Middle frontal gyrus (tissue), 1 donor: ENCODE measurements around the gene RALGAPA2.

Source experiments
- DNase-seq: peaks from one replicate; pipeline ENCODE4 v3.0.0-alpha.2; 2015; ENCODE audit warnings: low spot score; ENCODE audit errors: extremely low spot score

The RALGAPA2 gene

DNA sequence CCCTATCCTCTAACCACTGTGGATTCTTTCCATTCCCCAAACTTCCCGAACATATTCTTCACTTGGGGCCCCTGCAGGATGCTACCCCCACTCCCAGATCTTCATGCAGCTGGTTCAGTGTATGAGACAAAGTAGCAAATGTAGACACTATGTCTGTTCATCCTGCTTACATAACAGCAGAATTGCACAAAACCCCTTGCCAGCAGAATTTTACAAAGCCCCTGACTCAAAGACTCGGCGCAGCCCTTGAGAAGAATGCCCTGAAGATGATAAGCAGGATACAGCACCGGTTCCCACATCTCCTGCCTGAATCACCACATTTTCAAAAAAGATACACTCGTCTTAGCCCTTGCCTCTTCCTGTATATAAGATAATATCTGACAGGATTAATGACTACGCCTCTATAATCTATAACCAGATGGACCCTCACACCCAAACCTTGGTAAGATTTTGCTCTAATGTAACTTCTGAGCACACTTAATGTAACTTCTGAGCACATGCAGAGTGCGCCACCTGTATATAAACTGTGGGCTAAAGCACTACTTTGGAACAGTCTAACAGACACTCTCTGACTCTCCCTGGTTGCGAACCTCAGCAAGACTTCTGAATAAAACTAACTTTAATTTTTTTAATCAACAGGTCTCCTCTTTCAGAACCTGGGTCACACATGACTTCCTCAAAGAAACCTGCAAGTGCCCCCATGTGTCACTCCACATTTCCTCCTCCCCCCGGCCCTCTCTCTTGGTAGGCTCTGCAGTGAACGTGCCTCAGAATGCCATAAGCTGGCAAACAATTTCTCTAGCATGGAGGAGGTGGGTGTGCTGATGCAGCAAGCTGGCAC is 28.7 kb downstream of the RALGAPA2 start:
- no peak for DNase-seq

DNA sequence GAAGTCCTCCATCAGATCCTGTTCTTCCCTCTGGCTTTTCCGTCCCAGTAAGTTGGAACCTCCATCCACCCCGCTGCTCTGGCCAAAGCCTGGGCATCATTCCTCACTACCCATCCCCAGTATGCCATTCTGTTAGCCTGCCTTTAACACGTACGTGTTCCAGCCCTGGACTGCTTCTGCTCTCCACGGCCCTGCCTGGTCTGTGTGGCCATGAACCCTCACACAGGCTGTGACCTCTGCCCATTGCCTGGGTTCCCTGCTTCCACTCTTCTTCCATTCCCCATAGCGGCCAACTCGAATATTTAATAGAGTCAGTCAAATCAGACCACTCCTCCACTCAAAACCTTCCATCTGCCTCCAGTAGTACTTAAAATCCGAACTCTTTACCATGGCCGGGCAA is 29.4 kb downstream of the RALGAPA2 start:
- no peak for DNase-seq

DNA sequence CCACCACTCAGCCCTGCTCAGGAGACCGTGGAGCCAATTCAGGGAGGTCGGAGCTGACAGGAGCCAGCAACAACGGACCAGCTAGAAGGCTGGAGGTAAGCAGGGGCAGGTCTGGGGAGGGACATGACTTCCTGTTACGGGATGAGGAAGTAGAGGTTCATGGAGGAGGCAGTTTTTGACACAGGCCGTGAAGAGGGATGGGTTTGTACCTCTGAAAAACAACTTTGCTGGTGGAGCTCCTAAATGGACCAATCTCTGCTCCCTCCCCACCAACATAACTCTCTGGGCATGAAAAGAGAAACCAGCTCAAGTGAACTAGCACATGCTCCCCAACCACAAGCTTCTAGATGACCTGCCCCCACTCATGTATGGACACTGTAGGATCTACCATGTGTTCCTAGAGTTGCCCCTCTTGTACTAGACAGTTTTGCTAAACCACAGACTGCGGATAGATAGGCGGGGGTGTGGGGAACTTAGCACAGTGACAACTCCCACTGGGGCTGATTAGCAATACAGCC is 31.4 kb downstream of the RALGAPA2 start:
- no peak for DNase-seq

DNA sequence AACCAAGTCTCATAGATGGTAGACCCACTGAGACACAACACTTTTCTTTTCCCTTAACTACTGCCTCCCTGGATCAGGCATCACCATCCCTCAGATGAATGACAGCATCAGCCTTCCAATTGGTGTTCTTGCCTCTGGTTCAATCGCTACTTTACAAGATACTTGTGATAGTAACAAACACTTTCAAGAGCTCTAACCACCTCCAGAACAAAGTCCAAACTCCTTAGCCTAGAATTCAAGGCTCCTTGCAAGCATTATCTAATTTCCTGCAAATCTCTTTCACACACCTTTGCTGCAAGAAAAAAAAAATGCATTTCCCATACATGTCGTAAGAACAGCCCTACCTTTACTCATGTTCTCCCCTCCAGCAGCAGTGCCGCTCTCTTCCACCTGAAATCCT is 33.1 kb downstream of the RALGAPA2 start:
- DNase-seq, result no peak

DNA sequence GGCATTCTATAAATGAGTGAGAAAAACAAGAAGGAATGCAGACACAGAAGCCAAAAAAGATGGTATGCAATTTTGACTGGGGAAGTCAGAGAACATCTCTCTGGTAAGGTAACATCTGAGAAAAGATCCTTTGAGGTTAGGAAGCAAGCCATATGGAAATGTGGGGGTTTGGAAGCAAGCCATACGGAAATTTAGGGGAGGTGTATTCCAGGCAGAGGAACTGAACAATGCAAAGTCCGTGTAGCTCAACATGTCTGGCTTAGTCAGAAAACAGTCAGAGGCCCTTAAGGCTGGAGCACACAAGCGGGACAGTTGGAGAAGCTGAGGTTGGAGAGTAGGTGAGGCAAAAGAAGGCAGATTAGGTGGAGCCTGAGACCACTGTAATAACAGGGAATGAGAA is 35.3 kb downstream of the RALGAPA2 start:
- DNase-seq, result no peak

DNA sequence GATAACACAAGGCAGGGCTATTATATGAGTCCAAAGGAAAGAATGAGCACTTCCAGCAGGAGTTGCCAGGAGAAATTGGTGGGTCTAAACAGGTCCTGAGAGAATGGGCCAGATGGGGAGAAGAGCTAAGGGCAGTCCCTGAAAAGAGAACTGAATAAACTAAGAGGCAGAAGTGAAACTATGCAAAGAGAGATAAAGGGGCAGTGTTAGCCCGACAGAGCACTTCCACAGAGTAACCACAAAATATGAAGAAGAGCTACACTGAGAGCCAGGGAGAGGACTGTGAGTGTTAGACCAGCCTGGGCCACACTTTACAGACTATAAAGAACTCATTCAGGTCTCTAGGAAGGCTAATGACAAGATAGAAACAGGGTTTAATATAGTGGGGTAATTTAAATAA is 43.8 kb downstream of the RALGAPA2 start:
- no peak for DNase-seq

DNA sequence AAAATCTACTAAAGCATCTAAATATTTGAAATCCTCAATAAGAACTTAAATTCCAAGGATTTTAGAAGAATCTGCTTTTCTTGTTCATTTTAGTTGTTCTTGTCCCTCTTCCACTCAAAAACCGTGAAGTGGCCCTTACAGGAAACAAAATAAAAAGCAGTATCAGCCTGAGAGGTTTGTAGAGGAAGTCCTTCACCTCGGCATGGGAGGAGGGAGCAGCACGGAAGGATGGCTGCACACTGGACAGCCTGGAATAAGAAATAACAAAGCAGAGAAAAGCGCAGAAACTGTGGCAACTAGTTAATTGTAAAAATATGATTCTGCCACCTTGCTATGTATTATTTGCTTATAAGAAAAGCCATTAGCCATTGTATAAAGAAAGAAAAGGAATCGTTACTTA is 46.1 kb downstream of the RALGAPA2 start:
- no peak for DNase-seq

DNA sequence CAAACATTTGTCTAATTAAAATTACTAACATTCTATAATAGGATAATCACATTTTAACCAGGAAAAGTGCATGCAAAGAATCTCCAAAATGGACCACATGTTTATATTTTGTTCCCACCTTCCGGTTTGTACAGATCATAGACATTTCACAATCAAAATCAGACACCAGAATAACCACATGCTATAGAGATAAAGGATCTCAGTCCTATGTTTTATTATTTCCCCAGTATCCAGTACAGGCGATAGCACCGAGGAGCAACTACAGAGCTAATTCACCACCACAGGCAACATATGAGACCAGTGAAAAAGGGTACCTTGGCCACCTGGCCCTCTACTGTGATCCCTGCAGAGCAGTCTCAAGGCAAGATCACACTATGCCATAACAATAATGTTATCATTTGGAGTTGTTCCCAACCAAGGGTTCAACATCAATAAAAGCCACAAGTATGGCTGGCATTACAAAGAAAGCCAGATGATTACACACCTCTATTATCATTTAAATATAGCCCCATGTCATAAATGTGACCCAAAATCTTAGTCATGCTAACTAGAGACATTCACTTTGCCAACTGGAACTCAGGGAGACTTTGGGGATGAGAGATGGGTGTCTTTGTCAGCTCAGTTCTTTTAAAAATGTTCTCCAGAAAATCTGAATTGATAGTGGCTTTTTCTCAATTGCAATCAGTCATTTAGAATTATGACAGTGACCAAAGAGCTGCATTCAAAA is 46.7 kb downstream of the RALGAPA2 start:
- DNase-seq, result no peak

DNA sequence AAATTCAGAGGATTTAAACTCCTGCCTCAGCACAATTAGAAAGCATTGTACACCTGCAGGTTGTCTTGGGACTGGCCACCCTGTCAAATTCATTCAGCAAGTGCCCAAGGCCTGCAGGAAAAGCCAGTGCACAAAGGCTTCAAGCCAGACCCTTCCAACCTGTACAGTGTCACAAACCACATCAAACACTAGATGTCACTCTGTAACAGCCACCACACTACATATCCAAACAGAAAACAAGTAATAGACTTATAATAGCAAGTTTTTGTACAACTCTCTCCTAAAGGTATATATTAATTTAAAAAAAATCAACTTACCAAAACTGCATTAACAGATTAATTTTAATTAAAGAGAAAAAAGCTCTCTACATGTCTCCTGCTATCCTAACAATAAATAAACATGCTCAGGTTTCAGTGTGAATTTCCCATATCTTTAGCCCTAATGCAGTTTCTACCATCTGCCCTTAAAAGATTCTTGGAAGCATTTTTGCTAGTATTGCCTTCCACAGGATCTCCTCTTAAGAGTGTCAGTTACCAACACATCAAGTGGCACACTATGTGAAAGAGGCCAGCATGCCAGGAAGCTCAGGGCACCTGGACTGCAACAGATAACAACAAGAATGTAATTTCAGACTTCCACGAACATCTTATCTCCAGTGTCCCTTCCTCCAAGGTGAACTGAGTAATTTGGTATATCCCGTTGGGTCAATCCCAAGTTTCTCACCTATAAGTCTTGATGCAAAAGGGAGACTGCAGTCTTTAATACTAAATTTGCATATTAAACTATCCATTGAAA is 47.5 kb downstream of the RALGAPA2 start:
- DNase-seq, result no peak

DNA sequence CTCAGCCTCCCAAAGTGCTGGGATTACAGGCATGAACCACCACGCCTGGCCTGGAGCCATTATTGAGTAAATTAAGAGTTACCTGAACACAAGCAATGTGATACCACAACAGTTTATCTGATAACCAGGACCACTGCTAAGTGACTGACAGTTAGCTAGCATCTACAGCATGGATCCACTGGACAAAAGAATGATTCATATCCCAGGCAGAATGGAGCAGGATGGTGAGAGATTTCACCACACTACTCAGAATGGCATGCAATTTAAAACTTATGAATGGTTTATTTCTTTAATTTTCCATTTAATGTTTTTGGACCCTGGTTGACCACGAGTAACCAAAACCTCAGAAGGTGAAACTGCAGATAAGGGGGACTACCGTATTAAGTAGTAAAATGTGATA is 48.6 kb downstream of the RALGAPA2 start:
- DNase-seq, result no peak

DNA sequence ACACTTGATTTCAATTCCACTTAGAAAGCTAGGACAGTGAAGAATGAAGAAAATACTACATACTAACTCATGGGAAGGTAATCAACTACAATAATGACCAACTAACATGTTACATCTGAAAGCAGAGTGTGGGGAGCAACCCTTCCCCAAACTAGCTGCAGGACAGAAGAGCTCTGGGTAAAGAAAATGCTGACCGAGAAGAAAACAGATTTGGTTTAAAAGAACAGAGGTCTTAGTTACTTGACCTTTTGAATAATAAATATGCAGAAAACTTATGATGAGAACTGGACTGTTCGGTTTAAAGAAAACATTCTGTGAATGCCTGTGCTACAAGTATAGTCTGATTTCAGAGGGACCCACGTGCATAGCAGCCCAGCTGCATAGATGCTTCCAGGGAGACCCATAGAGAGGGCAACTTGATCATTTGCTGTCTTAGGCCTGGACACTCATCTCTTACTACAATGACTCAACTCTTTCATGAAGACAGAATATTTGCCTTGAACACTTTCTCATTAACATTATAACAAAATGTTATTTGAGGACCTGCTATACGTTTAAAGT is 53.5 kb downstream of the RALGAPA2 start:
- DNase-seq, result no peak

DNA sequence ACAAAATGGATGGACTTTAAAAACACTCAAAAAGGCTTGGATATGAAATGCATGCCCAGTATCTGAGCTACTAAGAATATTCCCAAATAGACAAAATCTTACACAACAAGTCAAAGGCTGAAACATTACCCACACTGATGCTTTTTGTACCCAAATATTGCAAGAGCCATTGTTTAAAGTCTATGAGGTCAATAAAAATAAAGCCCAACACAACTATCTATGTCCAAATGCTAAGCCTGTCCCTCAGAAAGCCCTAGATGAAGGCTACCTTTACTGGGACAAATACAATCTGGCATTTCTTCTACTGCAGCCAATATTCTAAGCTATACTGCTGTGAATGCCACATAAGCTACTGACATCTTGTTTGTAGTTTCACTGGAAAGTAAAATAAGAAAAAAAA is 54.3 kb downstream of the RALGAPA2 start:
- DNase-seq, result no peak

DNA sequence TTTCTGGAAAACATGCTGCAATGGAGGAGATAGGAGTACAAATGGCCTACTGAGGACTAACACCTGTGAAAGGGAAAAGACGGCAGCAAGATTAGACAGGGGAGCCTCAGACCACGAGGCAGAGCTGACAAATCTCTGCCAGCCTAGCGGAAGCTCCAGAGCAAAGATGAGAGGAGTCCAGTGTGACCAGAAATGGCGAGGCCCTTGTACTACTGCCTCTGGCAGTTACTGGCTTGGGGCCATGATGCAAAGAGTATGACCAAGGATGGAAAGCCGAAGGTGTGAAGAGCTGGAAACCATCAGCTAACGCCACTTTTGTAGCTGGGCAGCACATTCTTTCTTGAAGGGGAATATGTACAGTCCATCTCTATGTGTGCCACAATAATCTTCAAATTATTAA is 55.4 kb downstream of the RALGAPA2 start:
- DNase-seq, result no peak

DNA sequence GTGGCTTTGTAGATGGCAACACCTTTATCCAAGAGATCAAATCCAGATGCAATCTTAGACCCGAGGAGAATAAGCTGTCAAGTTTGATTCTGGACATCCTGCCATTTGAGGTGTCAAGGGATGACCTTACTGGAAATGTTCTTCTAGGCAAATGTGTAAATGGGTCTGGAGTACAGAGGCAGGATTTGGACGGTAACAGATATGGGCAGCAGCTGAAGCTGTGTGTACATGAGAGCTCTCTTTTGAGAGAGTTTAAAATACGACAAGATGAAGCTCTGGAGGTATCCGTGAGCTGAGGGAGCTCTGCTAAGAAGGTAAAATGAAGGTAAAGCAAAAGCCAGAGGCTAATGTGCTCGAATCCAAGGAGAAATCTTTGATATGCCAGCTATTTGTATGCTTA is 56.6 kb downstream of the RALGAPA2 start:
- DNase-seq, result no peak

DNA sequence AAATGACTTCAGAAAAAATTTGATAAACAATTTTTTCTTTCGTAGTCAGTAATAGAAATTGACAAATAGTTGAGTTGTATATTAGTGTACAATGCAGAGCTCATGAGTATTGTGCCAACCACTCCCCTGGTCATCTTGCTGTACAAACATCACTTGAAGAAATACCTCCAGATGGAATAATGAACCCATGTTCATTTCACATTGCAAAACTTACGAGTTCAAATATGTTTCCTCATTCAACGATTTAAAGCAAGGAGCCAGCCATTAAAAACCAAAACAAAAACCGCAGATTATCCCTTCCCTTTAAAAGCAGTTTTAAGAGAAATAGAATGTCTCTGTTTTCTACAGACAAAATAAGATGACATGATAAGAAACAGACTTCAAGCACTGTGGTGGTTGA is 62.5 kb downstream of the RALGAPA2 start:
- no peak for DNase-seq

DNA sequence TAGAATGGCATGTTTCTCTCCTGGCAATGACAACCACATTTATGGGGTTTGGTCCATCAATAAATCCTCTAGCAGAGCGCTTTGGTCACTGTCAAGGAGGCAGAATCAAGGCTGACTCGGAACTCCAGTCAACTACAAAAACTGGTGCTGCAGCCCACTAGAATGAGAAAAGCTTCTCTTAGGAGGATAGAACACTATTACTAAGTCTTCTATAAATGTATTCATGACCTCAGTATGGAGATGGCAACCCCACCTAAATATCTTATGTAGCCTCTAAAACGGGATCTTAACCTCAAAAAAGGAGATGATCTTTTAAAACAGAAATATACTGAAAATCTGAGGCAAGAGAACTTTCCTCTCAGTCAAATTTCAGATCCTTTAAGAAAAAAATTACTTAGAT is 68.5 kb downstream of the RALGAPA2 start:
- no peak for DNase-seq

DNA sequence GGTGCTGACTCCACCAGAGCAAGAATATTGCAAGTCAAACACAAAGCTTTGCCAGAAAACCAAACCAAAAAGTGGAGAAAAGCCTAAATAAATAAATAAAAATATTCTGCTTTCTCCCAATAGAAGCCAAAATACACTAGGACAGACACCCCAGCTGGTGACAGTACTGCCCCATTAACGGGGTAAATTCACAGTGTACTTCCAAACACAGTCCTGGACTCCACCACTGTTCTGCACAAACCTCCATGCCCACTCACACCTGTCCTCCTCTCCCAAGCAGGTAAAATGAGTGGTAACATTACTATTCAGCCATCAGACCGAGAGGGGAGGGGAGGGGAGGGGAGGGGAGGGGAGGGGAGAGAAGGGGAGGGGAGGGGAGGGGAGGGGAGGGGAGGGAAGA is 70.7 kb downstream of the RALGAPA2 start:
- no peak for DNase-seq

DNA sequence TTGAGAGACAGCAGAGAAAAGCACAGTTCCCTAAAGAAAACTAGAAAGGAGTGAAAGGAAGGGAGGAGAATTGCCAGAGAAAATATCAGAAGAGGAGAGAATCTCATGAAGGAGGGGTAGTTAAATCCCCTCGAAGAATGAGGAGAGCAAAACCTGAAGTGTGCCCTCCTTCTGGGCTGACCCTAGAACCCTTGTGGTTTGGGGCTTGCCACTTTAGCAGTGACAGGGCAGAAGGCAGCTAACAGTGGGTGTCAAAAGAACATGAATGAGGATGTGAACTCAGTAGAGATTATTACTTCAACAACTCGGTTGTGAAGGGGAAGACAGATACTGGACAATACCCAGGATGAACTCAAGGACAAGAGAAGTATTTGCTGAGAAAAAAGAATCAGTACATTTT is 73.6 kb downstream of the RALGAPA2 start:
- no peak for DNase-seq

DNA sequence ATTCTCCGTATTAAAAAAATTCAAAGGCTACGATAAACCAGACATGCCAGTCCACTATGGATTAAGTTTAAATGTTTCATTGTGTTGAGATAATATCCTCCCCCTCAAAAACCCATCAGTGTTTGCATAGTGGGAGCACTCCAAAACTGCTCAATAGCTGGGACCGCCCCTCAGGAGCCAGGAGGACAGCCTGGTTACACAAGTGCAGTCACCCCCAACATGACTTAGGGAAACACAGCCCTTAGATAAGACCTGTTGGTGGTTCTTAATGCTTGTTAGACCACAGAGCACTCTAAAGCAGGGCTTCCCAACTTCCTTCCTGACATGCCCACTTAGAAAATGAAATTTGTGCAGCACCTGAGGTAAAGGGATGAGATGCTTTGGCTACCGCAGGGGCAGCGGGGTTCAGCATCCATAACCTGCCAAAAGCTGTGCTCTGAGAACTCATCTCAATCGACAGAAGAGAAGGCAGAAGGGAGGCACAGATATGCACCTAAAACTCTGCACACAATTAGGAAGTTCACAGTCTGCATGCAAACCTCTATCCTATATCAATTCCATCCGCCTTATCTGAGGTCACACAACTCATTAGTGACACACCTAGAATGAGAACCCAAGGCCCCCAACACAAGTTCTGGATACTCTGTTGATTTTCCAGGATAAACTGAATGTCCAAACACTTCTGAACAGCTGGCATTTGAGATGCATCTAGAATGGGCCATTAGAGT is 74.3 kb downstream of the RALGAPA2 start:
- no peak for DNase-seq

DNA sequence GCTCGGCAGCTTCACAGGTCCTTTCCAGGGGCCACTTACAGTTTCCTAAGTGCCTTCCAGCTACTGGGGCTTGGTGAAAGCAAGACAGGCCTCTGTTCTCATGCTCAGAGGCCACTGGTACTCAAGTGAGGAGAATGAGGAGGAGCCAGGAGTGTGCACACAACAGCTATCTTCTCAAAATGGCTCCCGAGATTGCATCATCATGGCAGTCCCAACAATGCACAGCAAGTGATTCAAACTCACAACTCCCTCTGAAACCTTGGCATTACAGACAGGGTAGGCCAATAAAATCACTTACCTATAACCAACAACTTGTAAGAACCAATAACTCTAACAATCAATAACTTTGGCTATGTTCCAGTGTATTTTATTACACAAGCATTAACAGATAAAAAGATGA is 77.4 kb downstream of the RALGAPA2 start:
- no peak for DNase-seq

DNA sequence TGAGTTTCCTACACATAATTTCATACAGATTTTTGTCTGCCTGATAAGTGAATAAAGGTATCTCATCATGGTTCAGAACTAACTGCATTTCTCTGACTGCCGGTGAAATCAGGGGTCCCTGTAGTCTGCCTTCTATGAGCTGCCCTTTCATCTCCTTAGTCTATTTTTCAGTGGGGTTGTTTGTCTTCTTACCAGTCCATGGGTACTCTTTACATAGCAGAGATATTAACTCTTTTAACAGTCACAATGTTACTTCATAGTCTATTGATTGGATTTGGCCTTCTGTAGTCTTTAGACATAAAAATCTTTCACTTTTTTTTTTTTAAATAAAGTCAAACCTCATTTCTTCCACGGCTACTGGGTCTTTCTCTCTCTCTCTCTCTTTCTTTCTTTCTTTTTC is 79.8 kb downstream of the RALGAPA2 start:
- DNase-seq, result no peak
